Gastroesophageal sphincter (tissue), 3 donors: ENCODE measurements around the gene CNTRL.

ENCODE experiments used
- CTCF ChIP-seq, 4 experiments: fragments of 200-600 bp in 2 of 4; fragments of 450-650 bp in 2 of 4; sonication (generic) in 1 of 4; IDR thresholded peaks; one replicate each; pipeline ENCODE4 v1.5.1; 2017 to 2019; ENCODE audit warnings: antibody characterized with exemption in 4 of 4, mild to moderate bottlenecking in 2 of 4, moderate library complexity in 2 of 4
- EP300 ChIP-seq: sonication (generic); formaldehyde crosslinking; IDR thresholded peaks from one replicate; pipeline ENCODE4 v1.6.1; 2017; ENCODE audit warnings: antibody characterized with exemption, mild to moderate bottlenecking
- POLR2A ChIP-seq, 2 donors: fragments of 450-650 bp; IDR thresholded peaks; one replicate each; pipeline ENCODE4 v1.6.1; 2017; ENCODE audit warnings: antibody characterized with exemption in 2 of 2, mild to moderate bottlenecking in 2 of 2, moderate library complexity in 1 of 2
- POLR2AphosphoS5 ChIP-seq: sonication (generic); formaldehyde crosslinking; IDR thresholded peaks from one replicate; pipeline ENCODE4 v1.6.1; 2017; ENCODE audit warnings: antibody characterized with exemption

GRCh38 chr9:121107029-121107428 is 32.3 kb downstream of the CNTRL start:
- TF ChIP-seq CTCF (IDR thresholded peaks at IDR 0.05) (no peak), POLR2AphosphoS5 (no peak), POLR2A (IDR thresholded peaks at IDR 0.05) (no peak), EP300 (no peak)
